Measurements from ENCODE around the gene HOXD9.

Gene HOXD9

DNA sequence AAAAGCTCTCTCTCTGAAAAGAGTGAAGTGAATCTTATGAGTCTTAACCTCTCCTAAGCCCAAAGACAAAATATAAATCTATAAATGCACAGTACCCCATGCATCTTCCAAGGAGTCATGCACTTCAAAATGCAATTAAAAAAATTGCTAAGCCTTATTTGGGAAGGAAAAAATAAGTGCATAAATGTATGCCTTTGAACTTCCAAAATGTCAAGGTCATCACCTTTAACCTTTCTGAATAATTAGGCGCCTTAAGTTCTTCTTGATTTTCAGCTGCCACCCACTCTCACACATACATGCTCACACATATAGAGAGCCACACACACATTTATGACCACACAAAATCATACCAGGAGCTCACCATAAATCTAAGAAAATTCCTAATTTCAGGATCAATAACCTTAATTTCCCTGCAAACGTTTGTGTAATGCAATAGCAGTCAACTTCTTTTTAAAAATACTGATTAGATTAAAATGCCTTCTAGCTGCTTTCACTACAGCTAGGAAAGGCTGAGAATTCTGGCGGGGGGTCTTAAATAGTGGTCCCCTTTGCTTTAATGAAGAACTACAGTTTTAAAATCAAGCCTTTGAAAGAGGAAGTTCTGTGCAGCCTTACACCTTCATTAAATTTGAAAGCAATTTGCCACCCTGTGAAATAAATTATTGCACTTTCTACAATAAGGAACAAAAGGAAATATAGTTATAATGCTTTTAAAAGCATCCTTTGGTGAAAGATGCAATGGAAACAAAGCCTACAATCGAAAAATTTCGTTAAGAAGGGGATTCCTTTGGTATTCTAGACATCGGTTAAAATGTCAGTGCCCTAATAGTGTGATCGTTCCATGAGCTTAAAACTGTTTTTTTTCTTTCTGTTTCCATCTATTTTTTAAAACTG, 11.9 kb upstream of the HOXD9 start:
- Histone ChIP-seq H3K79me2 (ENCODE audit: insufficient read depth, low read length) (no peaks in the 10 kb centered on the region), H3K4me3 (ENCODE audit: low read length, poor library complexity, severe bottlenecking) (no peak overlapping the region), H3K9ac (ENCODE audit: low read depth, low read length, poor library complexity, severe bottlenecking) (no peak overlapping the region), H2AFZ (ENCODE audit: low read length) (no peak overlapping the region), H3K9me3 (ENCODE audit: insufficient read depth, low read depth, low read length) (no peaks in the 10 kb centered on the region), H3K27me3 (ENCODE audit: insufficient read depth, low read length, poor library complexity, severe bottlenecking) (peaks cover 40% of the 10 kb centered on the region), H3K4me2 (ENCODE audit: low read depth, low read length, poor library complexity, severe bottlenecking) (no peak overlapping the region), H3K36me3 (ENCODE audit: insufficient read depth, low read length) (no peaks in the 10 kb centered on the region), H3F3A (ENCODE audit: low read depth) (0 out of 2 replicates have a peak, but pooled peaks cover 4% of the 10 kb centered on the region), H4K20me1 (ENCODE audit: insufficient read depth, low read length, poor library complexity, severe bottlenecking) (no peaks in the 10 kb centered on the region), H3K9me2 (replicated peaks; ENCODE audit: low read depth, low read length) (no peaks in the 10 kb centered on the region), H3K4me1 (ENCODE audit: insufficient read depth, low read length, poor library complexity, severe bottlenecking) (peaks cover 7% of the 10 kb centered on the region)
- TF ChIP-seq, protein P1, sequence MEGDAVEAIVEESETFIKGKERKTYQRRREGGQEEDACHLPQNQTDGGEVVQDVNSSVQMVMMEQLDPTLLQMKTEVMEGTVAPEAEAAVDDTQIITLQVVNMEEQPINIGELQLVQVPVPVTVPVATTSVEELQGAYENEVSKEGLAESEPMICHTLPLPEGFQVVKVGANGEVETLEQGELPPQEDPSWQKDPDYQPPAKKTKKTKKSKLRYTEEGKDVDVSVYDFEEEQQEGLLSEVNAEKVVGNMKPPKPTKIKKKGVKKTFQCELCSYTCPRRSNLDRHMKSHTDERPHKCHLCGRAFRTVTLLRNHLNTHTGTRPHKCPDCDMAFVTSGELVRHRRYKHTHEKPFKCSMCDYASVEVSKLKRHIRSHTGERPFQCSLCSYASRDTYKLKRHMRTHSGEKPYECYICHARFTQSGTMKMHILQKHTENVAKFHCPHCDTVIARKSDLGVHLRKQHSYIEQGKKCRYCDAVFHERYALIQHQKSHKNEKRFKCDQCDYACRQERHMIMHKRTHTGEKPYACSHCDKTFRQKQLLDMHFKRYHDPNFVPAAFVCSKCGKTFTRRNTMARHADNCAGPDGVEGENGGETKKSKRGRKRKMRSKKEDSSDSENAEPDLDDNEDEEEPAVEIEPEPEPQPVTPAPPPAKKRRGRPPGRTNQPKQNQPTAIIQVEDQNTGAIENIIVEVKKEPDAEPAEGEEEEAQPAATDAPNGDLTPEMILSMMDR (conservative IDR thresholded peaks at IDR 0.05; ENCODE audit: low read length) = no peak
- no peak for TF ChIP-seq EZH2phosphoT487 (IDR thresholded peaks at IDR 0.05; ENCODE audit: borderline replicate concordance)

DNA sequence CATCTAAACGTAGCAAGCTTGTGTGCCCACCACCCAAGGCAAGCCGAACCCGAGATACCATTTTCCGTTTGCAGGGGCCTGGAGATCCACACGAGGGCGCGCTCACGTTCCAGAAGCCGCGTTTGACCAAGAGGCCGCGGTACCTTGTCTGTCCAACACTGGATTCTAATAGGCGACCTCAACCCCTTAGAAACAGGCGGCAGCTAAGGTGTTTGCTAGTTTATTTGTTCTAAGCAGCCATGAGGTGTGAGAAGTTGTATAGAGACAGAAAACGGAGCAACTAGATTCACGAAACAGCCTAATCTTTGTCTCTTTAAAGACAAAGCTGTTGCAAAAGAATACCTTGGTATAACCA, 11.2 kb upstream of the HOXD9 start:
- Histone ChIP-seq H3K4me1 (ENCODE audit: insufficient read depth, low read length, poor library complexity, severe bottlenecking) (peaks cover 10% of the 10 kb centered on the region), H3K4me3 (ENCODE audit: low read length, poor library complexity, severe bottlenecking) (no peak overlapping the region), H3K4me2 (ENCODE audit: low read depth, low read length, poor library complexity, severe bottlenecking) (no peak overlapping the region), H3K9me3 (ENCODE audit: insufficient read depth, low read depth, low read length) (no peaks in the 10 kb centered on the region), H3F3A (ENCODE audit: low read depth) (0 out of 2 replicates have a peak, but pooled peaks cover 4% of the 10 kb centered on the region), H3K36me3 (ENCODE audit: insufficient read depth, low read length) (no peaks in the 10 kb centered on the region), H3K9ac (ENCODE audit: low read depth, low read length, poor library complexity, severe bottlenecking) (no peak overlapping the region), H3K79me2 (ENCODE audit: insufficient read depth, low read length) (no peaks in the 10 kb centered on the region), H3K27me3 (ENCODE audit: insufficient read depth, low read length, poor library complexity, severe bottlenecking) (peaks cover 45% of the 10 kb centered on the region), H4K20me1 (ENCODE audit: insufficient read depth, low read length, poor library complexity, severe bottlenecking) (no peaks in the 10 kb centered on the region), H3K9me2 (replicated peaks; ENCODE audit: low read depth, low read length) (no peaks in the 10 kb centered on the region), H2AFZ (ENCODE audit: low read length) (no peak overlapping the region)
- TF ChIP-seq, protein P1 (conservative IDR thresholded peaks at IDR 0.05; ENCODE audit: low read length) = 0 out of 2 replicates have a peak, but pooled peaks have one; percentile 13
- no peak for TF ChIP-seq EZH2phosphoT487 (IDR thresholded peaks at IDR 0.05; ENCODE audit: borderline replicate concordance)

DNA sequence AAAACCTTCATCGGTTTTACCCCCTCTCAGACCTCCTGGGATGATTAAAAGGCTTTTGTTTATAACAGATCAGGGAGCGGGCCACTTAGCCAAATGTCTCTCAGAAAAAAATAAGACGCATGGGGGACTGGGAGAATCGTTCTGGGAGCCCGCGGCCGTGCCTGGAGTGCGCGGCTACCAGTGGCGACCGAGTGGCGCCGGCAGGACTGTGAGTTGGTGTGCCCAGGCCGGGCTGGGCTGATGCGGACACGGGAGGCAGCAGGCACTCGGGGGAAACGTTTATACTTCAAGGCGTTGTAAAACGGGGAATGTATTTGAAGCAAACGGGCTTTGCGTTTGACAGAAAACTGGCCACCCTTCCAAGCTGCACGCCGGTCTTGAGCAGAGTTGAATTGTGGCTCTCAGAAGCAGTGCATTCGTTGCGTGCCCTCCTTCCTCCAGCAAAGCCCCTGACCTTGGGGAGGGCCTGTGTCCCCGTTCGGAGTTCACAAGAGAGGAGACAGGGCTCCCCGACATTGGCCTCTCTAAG, 10.6 kb upstream of the HOXD9 start:
- Histone ChIP-seq H4K20me1 (ENCODE audit: insufficient read depth, low read length, poor library complexity, severe bottlenecking) (no peaks in the 10 kb centered on the region), H3K79me2 (ENCODE audit: insufficient read depth, low read length) (no peaks in the 10 kb centered on the region), H3K9ac (ENCODE audit: low read depth, low read length, poor library complexity, severe bottlenecking) (no peak overlapping the region), H3F3A (ENCODE audit: low read depth) (0 out of 2 replicates have a peak, but pooled peaks cover 4% of the 10 kb centered on the region), H2AFZ (ENCODE audit: low read length) (no peak overlapping the region), H3K36me3 (ENCODE audit: insufficient read depth, low read length) (no peaks in the 10 kb centered on the region), H3K27me3 (ENCODE audit: insufficient read depth, low read length, poor library complexity, severe bottlenecking) (peaks cover 52% of the 10 kb centered on the region), H3K4me1 (ENCODE audit: insufficient read depth, low read length, poor library complexity, severe bottlenecking) (peaks cover 10% of the 10 kb centered on the region), H3K4me2 (ENCODE audit: low read depth, low read length, poor library complexity, severe bottlenecking) (no peak overlapping the region), H3K9me2 (replicated peaks; ENCODE audit: low read depth, low read length) (no peaks in the 10 kb centered on the region), H3K4me3 (ENCODE audit: low read length, poor library complexity, severe bottlenecking) (no peak overlapping the region), H3K9me3 (ENCODE audit: insufficient read depth, low read depth, low read length) (no peaks in the 10 kb centered on the region)
- no peak for TF ChIP-seq EZH2phosphoT487 (IDR thresholded peaks at IDR 0.05; ENCODE audit: borderline replicate concordance)
- TF ChIP-seq, protein P1 (conservative IDR thresholded peaks at IDR 0.05; ENCODE audit: low read length) = no peak

All from Loucy (cell line).